Measurements from ENCODE around the gene PRPH2. TPM values are rescaled to one million over a fixed set of nuclear protein-coding genes. Genes with fewer than 3 reads are reported as not detected.

Gene PRPH2
- total RNA-seq, 2 experiments from 2014 or later: not detected

- no peaks in the 10 kb centered on the region for H3K9me2 ChIP-seq (ENCODE audit: insufficient read depth, low read length)
- intact Hi-C loops (cut with micrococcal nuclease; ENCODE audit: unreplicated experiment): no loop called here
- H4K20me1 ChIP-seq (ENCODE audit: insufficient read depth, low read length): no peaks in the 10 kb centered on the region
- BruUV-seq (replicated peaks): no TSS peak
- H3K36me3 ChIP-seq (ENCODE audit: insufficient read depth, low read length): no peaks in the 10 kb centered on the region
- peak overlapping the region; percentile 8; the same call in 1 of the 2 replicates for H3K4me2 ChIP-seq (ENCODE audit: low read length)
- no peak overlapping the region for H3K4me3 ChIP-seq (ENCODE audit: low read depth, low read length, poor library complexity, severe bottlenecking)
- ChIA-PET CTCF (ENCODE audit: unreplicated experiment) (interaction anchor here (1.3 kb wide), 1 partner anchor 22 kb away, joined by 5 read pairs; no protein-coding TSS in a partner anchor), POLR2A (interaction anchor here (0.6 to 27.1 kb wide), 6 partner anchors 7 to 160 kb away, joined by 3 to 494 read pairs (median 20); partner anchors contain the start of genes BICRAL, CNPY3 and TBCC)
- H3K27ac ChIP-seq (ENCODE audit: low read depth, low read length, poor library complexity, severe bottlenecking): peak overlapping the region; percentile 28
- H3K4me1 ChIP-seq (ENCODE audit: insufficient read depth, low read length, poor library complexity, severe bottlenecking): peaks cover 54% of the 10 kb centered on the region
- no peaks in the 10 kb centered on the region for H3K9me3 ChIP-seq (ENCODE audit: low read length)
- H3K79me2 ChIP-seq (ENCODE audit: insufficient read depth, low read depth, low read length): peaks cover 32% of the 10 kb centered on the region; the same call in 1 of the 2 replicates
- no peak for TF ChIP-seq CTCF (conservative IDR thresholded peaks at IDR 0.05; ENCODE audit: low read length)
- no peak for TF ChIP-seq EZH2phosphoT487 (IDR thresholded peaks at IDR 0.05; ENCODE audit: borderline replicate concordance, low read depth, low read length)
- no peak overlapping the region for H2AFZ ChIP-seq (ENCODE audit: low read length)
- no peak for DNase-seq (ENCODE audit: low spot score)
Observed at GRCh38 chr6:42769836-42770235, 47.4 kb upstream of the PRPH2 start.

- no peaks in the 10 kb centered on the region for H3K9me2 ChIP-seq (ENCODE audit: insufficient read depth, low read length)
- H4K20me1 ChIP-seq (ENCODE audit: insufficient read depth, low read length): no peaks in the 10 kb centered on the region
- peaks cover 24% of the 10 kb centered on the region; the same call in 1 of the 2 replicates for H3K79me2 ChIP-seq (ENCODE audit: insufficient read depth, low read depth, low read length)
- no peak for DNase-seq (ENCODE audit: low spot score)
- H2AFZ ChIP-seq (ENCODE audit: low read length): no peak overlapping the region
- H3K4me1 ChIP-seq (ENCODE audit: insufficient read depth, low read length, poor library complexity, severe bottlenecking): peaks cover 46% of the 10 kb centered on the region
- H3K9me3 ChIP-seq (ENCODE audit: low read length): no peaks in the 10 kb centered on the region
- ChIA-PET CTCF (ENCODE audit: unreplicated experiment) (interaction anchor here (0.6 to 1.3 kb wide), 3 partner anchors 12 to 23 kb away, joined by 3 to 5 read pairs (median 5); partner anchors contain the start of gene TBCC), POLR2A (interaction anchor here (0.6 to 27.1 kb wide), 6 partner anchors 11 to 886 kb away, joined by 3 to 494 read pairs (median 18); partner anchors contain the start of genes BICRAL and TBCC)
- H3K4me3 ChIP-seq (ENCODE audit: low read depth, low read length, poor library complexity, severe bottlenecking): no peak overlapping the region
- intact Hi-C loops (cut with micrococcal nuclease; ENCODE audit: unreplicated experiment): no loop called here
- TF ChIP-seq CTCF (conservative IDR thresholded peaks at IDR 0.05; ENCODE audit: low read length) (no peak), EZH2phosphoT487 (IDR thresholded peaks at IDR 0.05; ENCODE audit: borderline replicate concordance, low read depth, low read length) (no peak)
- no peak overlapping the region for H3K4me2 ChIP-seq (ENCODE audit: low read length)
- no peak overlapping the region for H3K27ac ChIP-seq (ENCODE audit: low read depth, low read length, poor library complexity, severe bottlenecking)
- H3K36me3 ChIP-seq (ENCODE audit: insufficient read depth, low read length): no peaks in the 10 kb centered on the region
- no TSS peak for BruUV-seq (replicated peaks)
Observed at GRCh38 chr6:42769051-42769450, 46.7 kb upstream of the PRPH2 start.

- Histone ChIP-seq H3K27ac (ENCODE audit: low read depth, low read length, poor library complexity, severe bottlenecking) (no peak overlapping the region), H3K4me1 (ENCODE audit: insufficient read depth, low read length, poor library complexity, severe bottlenecking) (peaks cover 20% of the 10 kb centered on the region), H3K4me2 (ENCODE audit: low read length) (no peak overlapping the region), H3K9me2 (ENCODE audit: insufficient read depth, low read length) (no peaks in the 10 kb centered on the region), H3K79me2 (ENCODE audit: insufficient read depth, low read depth, low read length) (no peaks in the 10 kb centered on the region), H3K36me3 (ENCODE audit: insufficient read depth, low read length) (no peaks in the 10 kb centered on the region), H3K4me3 (ENCODE audit: low read depth, low read length, poor library complexity, severe bottlenecking) (no peak overlapping the region), H4K20me1 (ENCODE audit: insufficient read depth, low read length) (no peaks in the 10 kb centered on the region), H3K9me3 (ENCODE audit: low read length) (no peaks in the 10 kb centered on the region), H2AFZ (ENCODE audit: low read length) (no peak overlapping the region)
- ChIA-PET POLR2A (interaction anchor here (0.7 to 27.1 kb wide), 4 partner anchors 9 to 110 kb away, joined by 4 to 494 read pairs (median 5); partner anchors contain the start of gene TBCC), CTCF (ENCODE audit: unreplicated experiment) (no interaction called here)
- TF ChIP-seq EZH2phosphoT487 (IDR thresholded peaks at IDR 0.05; ENCODE audit: borderline replicate concordance, low read depth, low read length): no peak
- no peak for TF ChIP-seq CTCF (conservative IDR thresholded peaks at IDR 0.05; ENCODE audit: low read length)
- no peak for DNase-seq (ENCODE audit: low spot score)
- intact Hi-C loops (cut with micrococcal nuclease; ENCODE audit: unreplicated experiment): no loop called here
- BruUV-seq (replicated peaks): no TSS peak
Observed at GRCh38 chr6:42766163-42766670, 43.8 kb upstream of the PRPH2 start.

Data from OCI-LY7 (cell line).